H9 (cell line): ENCODE measurements around the gene COL23A1. TPM values are rescaled to one million over a fixed set of nuclear protein-coding genes. Genes with fewer than 3 reads are reported as not detected.

Experiments
- DNase-seq: peaks from one replicate; pipeline ENCODE4 v3.0.0-alpha.2; 2017
- H2AFZ ChIP-seq: one replicate; pipeline ENCODE4 v1.6.1; 2013; ENCODE audit warnings: mild to moderate bottlenecking, low read length, control low read depth, moderate library complexity
- H2AK5ac ChIP-seq: 2 replicates; pipeline ENCODE4 v1.6.1; 2013; ENCODE audit warnings: low read length, control low read depth, mixed read lengths; ENCODE audit not compliant: insufficient read length
- H2BK120ac ChIP-seq: one replicate; pipeline ENCODE4 v1.6.1; 2013; ENCODE audit warnings: low read depth, mild to moderate bottlenecking, low read length, control low read depth, inconsistent platforms; ENCODE audit not compliant: poor library complexity, severe bottlenecking
- H2BK12ac ChIP-seq: 2 replicates; pipeline ENCODE4 v1.6.1; 2013; ENCODE audit warnings: low read length, control low read depth, mixed read lengths, low read depth; ENCODE audit not compliant: insufficient read length
- H2BK15ac ChIP-seq: 2 replicates; pipeline ENCODE4 v1.6.1; 2013; ENCODE audit warnings: low read depth, low read length, control low read depth
- H2BK20ac ChIP-seq: one replicate; pipeline ENCODE4 v1.6.1; 2013; ENCODE audit warnings: low read depth, mild to moderate bottlenecking, low read length, control low read depth, inconsistent platforms; ENCODE audit not compliant: poor library complexity, severe bottlenecking
- H2BK5ac ChIP-seq: 2 replicates; pipeline ENCODE4 v1.6.1; 2013; ENCODE audit warnings: low read length, control low read depth, mixed read lengths; ENCODE audit not compliant: insufficient read length
- H3K14ac ChIP-seq: 2 replicates; pipeline ENCODE4 v1.6.1; 2013; ENCODE audit warnings: low read length, control low read depth; ENCODE audit not compliant: insufficient read depth
- H3K18ac ChIP-seq: 2 replicates; pipeline ENCODE4 v1.6.1; 2013; ENCODE audit warnings: low read depth, mild to moderate bottlenecking, mixed read lengths, low read length, control low read depth; ENCODE audit not compliant: insufficient read length
- H3K23ac ChIP-seq: 2 replicates; pipeline ENCODE4 v1.6.1; 2013; ENCODE audit warnings: low read length, control low read depth, mixed read lengths, low read depth; ENCODE audit not compliant: insufficient read length
- H3K23me2 ChIP-seq: 2 replicates; pipeline ENCODE4 v1.6.1; 2013; ENCODE audit warnings: low read depth, mild to moderate bottlenecking, mixed read lengths, low read length, control low read depth; ENCODE audit not compliant: insufficient read length, poor library complexity, severe bottlenecking
- H3K27ac ChIP-seq: 2 replicates; pipeline ENCODE4 v1.5.1; 2013; ENCODE audit warnings: low read length, control low read depth, mixed read lengths, low read depth; ENCODE audit not compliant: insufficient read length
- H3K27me3 ChIP-seq: 2 replicates; pipeline ENCODE4 v1.6.1; 2013; ENCODE audit warnings: low read length, control low read depth, inconsistent platforms; ENCODE audit not compliant: insufficient read depth
- H3K4ac ChIP-seq: 2 replicates; pipeline ENCODE4 v1.6.1; 2013; ENCODE audit warnings: low read depth, mild to moderate bottlenecking, control low read depth, inconsistent platforms, low read length, moderate library complexity
- H3K4me1 ChIP-seq: 2 replicates; pipeline ENCODE4 v1.6.1; 2013; ENCODE audit warnings: low read length, control low read depth, inconsistent platforms; ENCODE audit not compliant: insufficient read depth
- H3K4me2 ChIP-seq: 2 replicates; pipeline ENCODE4 v1.6.1; 2013; ENCODE audit warnings: low read length, control low read depth, mixed read lengths; ENCODE audit not compliant: insufficient read length, insufficient read depth
- H3K56ac ChIP-seq: 2 replicates; pipeline ENCODE4 v1.6.1; 2013; ENCODE audit warnings: low read depth, mild to moderate bottlenecking, mixed read lengths, low read length, control low read depth; ENCODE audit not compliant: insufficient read length
- H3K79me1 ChIP-seq: 2 replicates; pipeline ENCODE4 v1.6.1; 2013; ENCODE audit warnings: low read depth, mild to moderate bottlenecking, moderate library complexity, low read length, control low read depth, inconsistent platforms; ENCODE audit not compliant: insufficient read depth, poor library complexity, severe bottlenecking
- H3K79me2 ChIP-seq: 2 replicates; pipeline ENCODE4 v1.6.1; 2013; ENCODE audit warnings: low read length, control low read depth, inconsistent platforms; ENCODE audit not compliant: insufficient read depth
- H3K9ac ChIP-seq: 2 replicates; pipeline ENCODE4 v1.6.1; 2013; ENCODE audit warnings: low read length, control low read depth, mixed read lengths; ENCODE audit not compliant: insufficient read length; ENCODE audit errors: extremely low read depth
- H3K9me3 ChIP-seq: one replicate; pipeline ENCODE4 v1.6.1; 2013; ENCODE audit warnings: low read depth, low read length, inconsistent platforms; ENCODE audit not compliant: control insufficient read depth
- H3T11ph ChIP-seq: one replicate; pipeline ENCODE4 v1.6.1; 2013; ENCODE audit warnings: mild to moderate bottlenecking, low read length, control low read depth, inconsistent platforms
- H4K20me1 ChIP-seq: one replicate; pipeline ENCODE4 v1.6.1; 2013; ENCODE audit not compliant: control insufficient read depth, insufficient read length, insufficient read depth
- H4K5ac ChIP-seq: 2 replicates; pipeline ENCODE4 v1.6.1; 2013; ENCODE audit warnings: low read depth, mild to moderate bottlenecking, mixed read lengths, low read length, control low read depth; ENCODE audit not compliant: insufficient read length
- H4K8ac ChIP-seq: replicated peaks from 2 replicates; pipeline ENCODE4 v1.6.1; 2013; ENCODE audit warnings: low read length, control low read depth, mixed read lengths, low read depth; ENCODE audit not compliant: insufficient read length
- H4K91ac ChIP-seq: 2 replicates; pipeline ENCODE4 v1.6.1; 2013; ENCODE audit warnings: low read depth, mild to moderate bottlenecking, moderate library complexity, mixed read lengths, low read length, control low read depth; ENCODE audit not compliant: insufficient read length
- H3K27ac Mint-ChIP-seq, 3 experiments: 2 replicates in 2 of 3; 3 replicates in 1 of 3; pipeline ENCODE4 v1.8.0; 2020 to 2021; ENCODE audit warnings: mixed read lengths in 3 of 3, mild to moderate bottlenecking in 1 of 3, moderate library complexity in 1 of 3
- H3K27me3 Mint-ChIP-seq: 2 replicates; pipeline ENCODE4 v1.8.0; 2021; ENCODE audit warnings: low read depth, mild to moderate bottlenecking, moderate library complexity, mixed read lengths
- H3K36me3 Mint-ChIP-seq, 3 experiments: 2 replicates in 2 of 3; 3 replicates in 1 of 3; pipeline ENCODE4 v1.8.0; 2020 to 2021; ENCODE audit warnings: low read depth in 3 of 3, mixed read lengths in 3 of 3; ENCODE audit not compliant: insufficient read depth in 1 of 3
- H3K4me1 Mint-ChIP-seq, 2 experiments: 2 replicates each; pipeline ENCODE4 v1.8.0; 2020; ENCODE audit warnings: mixed read lengths in 2 of 2
- H3K4me3 Mint-ChIP-seq, 2 experiments: 2 replicates in 1 of 2; 3 replicates in 1 of 2; pipeline ENCODE4 v1.8.0; 2020 to 2021; ENCODE audit warnings: mild to moderate bottlenecking in 2 of 2, mixed read lengths in 2 of 2, moderate library complexity in 1 of 2
- H3K9me3 Mint-ChIP-seq, 2 experiments: 2 replicates in 1 of 2; 3 replicates in 1 of 2; pipeline ENCODE4 v1.8.0; 2020; ENCODE audit warnings: mild to moderate bottlenecking in 2 of 2, mixed read lengths in 2 of 2, moderate library complexity in 1 of 2
- CTCF ChIP-seq: fragments of 200-600 bp; sonication (generic); conservative IDR thresholded peaks from 3 replicates; pipeline ENCODE4 v1.8.0; 2021; ENCODE audit warnings: antibody characterized with exemption, mild to moderate bottlenecking
- WGBS: extraction: QIAGEN DNeasy Blood & Tissue Kit; methylation state at CpG from one replicate; pipeline ENCODE4 v1.1.7; 2013; ENCODE audit warnings: missing lambda C conversion rate, low lambda C conversion rate, mixed read lengths; ENCODE audit not compliant: insufficient read length; ENCODE audit errors: extremely low coverage; 5-methylcytosine and 5-hydroxymethylcytosine counted together
- total RNA-seq: library from RNA; stranded (reverse); gene quantifications from 2 replicates; pipeline ENCODE4 v1.2.1, GENCODE V29; 2021

The COL23A1 gene
- total RNA-seq, 1 experiment from 2014 or later = 2.6 TPM

- TF ChIP-seq CTCF = no peak
- Mint-ChIP-seq H3K9me3 (no peaks in the 10 kb centered on the region), H3K27ac (no peak overlapping the region; a peak in 2 of 7 replicates), H3K36me3 (no peaks in the 10 kb centered on the region), H3K27me3 (no peaks in the 10 kb centered on the region; the same call in none of the 2 replicates), H3K4me1 (peaks cover 29 to 65% of the 10 kb centered on the region in 2 experiments), H3K4me3 (no peak overlapping the region)
- Histone ChIP-seq H2BK20ac (no peak overlapping the region), H2AK5ac (no peak overlapping the region), H3K23ac (no peak overlapping the region), H3K79me1 (no peaks in the 10 kb centered on the region), H3K27ac (no peak overlapping the region), H4K20me1 (no peaks in the 10 kb centered on the region), H3K27me3 (no peaks in the 10 kb centered on the region), H3K9me3 (no peaks in the 10 kb centered on the region), H2BK12ac (no peak overlapping the region), H2BK120ac (no peak overlapping the region), H2BK5ac (no peak overlapping the region), H3K79me2 (no peaks in the 10 kb centered on the region), H3K14ac (no peak overlapping the region), H4K8ac (no peak overlapping the region), H2BK15ac (no peak overlapping the region), H3K18ac (no peak overlapping the region), H3K23me2 (no peaks in the 10 kb centered on the region), H2AFZ (no peak overlapping the region), H4K91ac (no peak overlapping the region), H4K5ac (no peak overlapping the region), H3T11ph (no peak overlapping the region), H3K4ac (no peak overlapping the region), H3K9ac (no peak overlapping the region), H3K56ac (no peak overlapping the region), H3K4me2 (no peak overlapping the region), H3K4me1 (peaks cover 5% of the 10 kb centered on the region; the same call in 1 of the 2 replicates)
- no peak for DNase-seq
- WGBS = no CpG with 5 or more reads among the region's 13 CpGs
Measured at GRCh38 chr5:178385496-178385890, 204.7 kb downstream of the COL23A1 start.
